Neural crest cell (in vitro differentiated cells): ENCODE data around the gene SF3A2. TPM values are rescaled to one million over a fixed set of nuclear protein-coding genes. Genes with fewer than 3 reads are reported as not detected.
A peak's percentile ranks its signal among the peaks of the same experiment; 100 is the strongest.

Experiments used
- DNase-seq: peaks from one replicate; pipeline ENCODE4 v3.0.0; 2021; ENCODE audit warnings: low read depth, mixed read lengths, low spot score
- H3K27ac Mint-ChIP-seq: one replicate; pipeline ENCODE4 v1.8.0; 2021; ENCODE audit warnings: mild to moderate bottlenecking, mixed read lengths; ENCODE audit not compliant: unreplicated experiment
- H3K27me3 Mint-ChIP-seq: 2 replicates; pipeline ENCODE4 v1.8.0; 2021; ENCODE audit warnings: low read depth, mild to moderate bottlenecking, mixed read lengths
- H3K36me3 Mint-ChIP-seq: 2 replicates; pipeline ENCODE4 v1.8.0; 2021; ENCODE audit warnings: low read depth, mild to moderate bottlenecking, mixed read lengths
- H3K4me1 Mint-ChIP-seq: 2 replicates; pipeline ENCODE4 v1.8.0; 2021; ENCODE audit warnings: mixed read lengths
- H3K4me3 Mint-ChIP-seq: one replicate; pipeline ENCODE4 v1.8.0; 2021; ENCODE audit warnings: mild to moderate bottlenecking, mixed read lengths
- H3K9me3 Mint-ChIP-seq: 2 replicates; pipeline ENCODE4 v1.8.0; 2021; ENCODE audit warnings: mixed read lengths
- CTCF ChIP-seq: fragments of 200-600 bp; sonication (generic); conservative IDR thresholded peaks from 2 replicates; pipeline ENCODE4 v1.5.0; 2021; ENCODE audit warnings: antibody characterized with exemption, mild to moderate bottlenecking
- total RNA-seq: library from RNA; stranded (reverse); gene quantifications from 2 replicates; pipeline ENCODE4 v1.2.1, GENCODE V29; 2021

Gene SF3A2
- total RNA-seq, 1 donor from 2014 or later = 189 TPM

- Mint-ChIP-seq H3K9me3 (no peaks in the 10 kb centered on the region), H3K36me3 (peaks cover 4% of the 10 kb centered on the region), H3K4me3 (no peak overlapping the region), H3K27ac (no peak overlapping the region), H3K4me1 (peaks cover 6% of the 10 kb centered on the region), H3K27me3 (peaks cover 80% of the 10 kb centered on the region)
- no peak for TF ChIP-seq CTCF
- no peak for DNase-seq
These were observed 53.3 kb downstream of the SF3A2 start for GRCh38 chr19:2289714-2290435.

GRCh38 chr19:2290441-2291184 is 54.0 kb downstream of the SF3A2 start:
- Mint-ChIP-seq H3K4me3 (no peak overlapping the region), H3K9me3 (no peaks in the 10 kb centered on the region), H3K27ac (no peak overlapping the region), H3K27me3 (peaks cover 84% of the 10 kb centered on the region), H3K4me1 (peaks cover 10% of the 10 kb centered on the region), H3K36me3 (peaks cover 4% of the 10 kb centered on the region)
- no peak for TF ChIP-seq CTCF
- no peak for DNase-seq

GRCh38 chr19:2291185-2291751 is 54.6 kb downstream of the SF3A2 start:
- H3K4me3 Mint-ChIP-seq = no peak overlapping the region
- no peak for TF ChIP-seq CTCF
- no peaks in the 10 kb centered on the region for H3K9me3 Mint-ChIP-seq
- peaks cover 10% of the 10 kb centered on the region for H3K4me1 Mint-ChIP-seq
- H3K27me3 Mint-ChIP-seq = peaks cover 81% of the 10 kb centered on the region
- peaks cover 4% of the 10 kb centered on the region for H3K36me3 Mint-ChIP-seq
- no peak overlapping the region for H3K27ac Mint-ChIP-seq
- peak; percentile 62 for DNase-seq

GRCh38 chr19:2294687-2295335 is 58.2 kb downstream of the SF3A2 start:
- H3K27me3 Mint-ChIP-seq = peaks cover 48% of the 10 kb centered on the region
- no peak for DNase-seq
- peak overlapping the region; percentile 24 for H3K4me3 Mint-ChIP-seq
- peaks cover 4% of the 10 kb centered on the region for H3K4me1 Mint-ChIP-seq
- no peak for TF ChIP-seq CTCF
- H3K36me3 Mint-ChIP-seq = no peaks in the 10 kb centered on the region
- H3K27ac Mint-ChIP-seq = no peak overlapping the region
- no peaks in the 10 kb centered on the region for H3K9me3 Mint-ChIP-seq

- DNase-seq = no peak
- H3K27ac Mint-ChIP-seq = no peak overlapping the region
- no peak for TF ChIP-seq CTCF
- H3K4me3 Mint-ChIP-seq = no peak overlapping the region
- H3K4me1 Mint-ChIP-seq = peaks cover 4% of the 10 kb centered on the region
- peaks cover 37% of the 10 kb centered on the region for H3K27me3 Mint-ChIP-seq
- H3K9me3 Mint-ChIP-seq = no peaks in the 10 kb centered on the region
- H3K36me3 Mint-ChIP-seq = no peaks in the 10 kb centered on the region
These were observed 59.5 kb downstream of the SF3A2 start for GRCh38 chr19:2296141-2296540.
